ENCODE data around the gene SYT1.

Gene SYT1

DNA sequence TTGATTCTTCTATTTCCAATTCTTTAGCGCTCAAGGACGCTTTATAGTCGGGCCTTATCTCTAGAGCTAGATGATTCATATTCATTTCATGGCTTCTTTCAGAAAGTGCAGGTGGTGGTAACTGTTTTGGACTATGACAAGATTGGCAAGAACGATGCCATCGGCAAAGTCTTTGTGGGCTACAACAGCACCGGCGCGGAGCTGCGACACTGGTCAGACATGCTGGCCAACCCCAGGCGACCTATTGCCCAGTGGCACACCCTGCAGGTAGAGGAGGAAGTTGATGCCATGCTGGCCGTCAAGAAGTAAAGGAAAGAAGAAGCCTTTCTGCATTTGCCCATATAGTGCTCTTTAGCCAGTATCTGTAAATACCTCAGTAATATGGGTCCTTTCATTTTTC lies 584.2 kb downstream of the SYT1 start:
- no peak for DNase-seq (ENCODE audit: extremely low read depth, low read depth)

DNA sequence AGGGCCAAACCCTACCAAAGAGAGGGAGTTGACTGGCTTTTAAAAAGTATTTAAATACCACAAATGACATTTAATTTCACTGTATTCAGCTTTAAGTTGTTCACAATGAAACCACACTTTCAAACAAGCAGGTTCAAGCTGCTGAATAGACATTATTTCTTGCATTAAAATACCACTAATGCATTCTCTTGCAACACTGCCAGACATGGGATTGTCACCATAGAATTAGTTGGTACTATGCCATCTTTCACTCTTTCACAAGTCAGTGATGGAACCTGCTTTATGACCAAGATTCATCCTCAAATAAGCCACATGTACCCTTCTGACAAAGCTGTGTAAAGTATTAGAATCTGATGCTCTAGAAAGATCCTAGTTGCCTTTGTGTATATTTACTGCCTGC lies 586.8 kb downstream of the SYT1 start:
- TF ChIP-seq, protein P1, sequence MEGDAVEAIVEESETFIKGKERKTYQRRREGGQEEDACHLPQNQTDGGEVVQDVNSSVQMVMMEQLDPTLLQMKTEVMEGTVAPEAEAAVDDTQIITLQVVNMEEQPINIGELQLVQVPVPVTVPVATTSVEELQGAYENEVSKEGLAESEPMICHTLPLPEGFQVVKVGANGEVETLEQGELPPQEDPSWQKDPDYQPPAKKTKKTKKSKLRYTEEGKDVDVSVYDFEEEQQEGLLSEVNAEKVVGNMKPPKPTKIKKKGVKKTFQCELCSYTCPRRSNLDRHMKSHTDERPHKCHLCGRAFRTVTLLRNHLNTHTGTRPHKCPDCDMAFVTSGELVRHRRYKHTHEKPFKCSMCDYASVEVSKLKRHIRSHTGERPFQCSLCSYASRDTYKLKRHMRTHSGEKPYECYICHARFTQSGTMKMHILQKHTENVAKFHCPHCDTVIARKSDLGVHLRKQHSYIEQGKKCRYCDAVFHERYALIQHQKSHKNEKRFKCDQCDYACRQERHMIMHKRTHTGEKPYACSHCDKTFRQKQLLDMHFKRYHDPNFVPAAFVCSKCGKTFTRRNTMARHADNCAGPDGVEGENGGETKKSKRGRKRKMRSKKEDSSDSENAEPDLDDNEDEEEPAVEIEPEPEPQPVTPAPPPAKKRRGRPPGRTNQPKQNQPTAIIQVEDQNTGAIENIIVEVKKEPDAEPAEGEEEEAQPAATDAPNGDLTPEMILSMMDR (IDR thresholded peaks at IDR 0.05; ENCODE audit: low read depth, low read length), result no peak
- no peak for DNase-seq (ENCODE audit: extremely low read depth, low read depth)

More for the DNA sequence above, 584.2 kb downstream of the SYT1 start:
- TF ChIP-seq, protein P1 (IDR thresholded peaks at IDR 0.05; ENCODE audit: low read depth, low read length), result no peak

DNA sequence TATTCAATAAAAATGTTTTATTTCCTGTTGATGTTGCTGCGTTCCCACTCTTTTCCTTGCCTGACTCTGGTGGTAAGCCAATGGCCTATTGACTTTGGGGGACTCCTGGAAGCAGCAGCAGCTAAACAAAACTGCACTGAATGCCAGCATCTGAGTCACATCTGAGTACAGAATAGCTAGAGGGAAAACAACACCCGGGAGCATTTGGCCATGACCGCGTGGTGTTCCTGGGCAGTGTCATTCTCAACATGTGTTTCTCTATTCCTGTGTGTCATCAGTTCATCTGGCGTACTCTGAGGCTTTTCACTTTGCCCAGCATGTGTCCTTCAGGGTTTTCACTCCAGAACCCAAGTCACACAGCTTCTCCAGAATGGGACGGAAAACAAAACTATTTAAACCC lies 587.4 kb downstream of the SYT1 start:
- TF ChIP-seq, protein P1 (IDR thresholded peaks at IDR 0.05; ENCODE audit: low read depth, low read length), result no peak
- peak; percentile 67 for DNase-seq (ENCODE audit: extremely low read depth, low read depth)

DNA sequence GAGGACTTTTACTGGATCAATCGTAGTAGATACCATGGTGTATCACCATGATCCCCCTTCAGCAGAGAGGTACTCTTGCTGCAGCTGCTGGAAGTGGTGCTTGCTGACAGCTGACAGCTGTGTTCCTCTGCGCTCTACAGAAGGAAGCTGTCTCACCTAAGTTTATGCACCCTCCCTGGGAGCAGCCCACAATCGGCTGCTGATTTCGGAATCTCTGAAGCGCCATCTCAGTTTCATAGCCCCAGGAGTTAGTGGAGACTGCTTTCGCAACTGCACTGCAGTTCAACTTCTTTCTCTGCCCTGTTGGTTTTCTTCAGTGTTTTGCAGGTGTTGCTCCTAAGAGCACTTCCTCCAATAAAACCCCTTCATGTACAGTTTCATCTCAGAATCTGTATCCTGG lies 588.3 kb downstream of the SYT1 start:
- DNase-seq (ENCODE audit: extremely low read depth, low read depth), result no peak

DNA sequence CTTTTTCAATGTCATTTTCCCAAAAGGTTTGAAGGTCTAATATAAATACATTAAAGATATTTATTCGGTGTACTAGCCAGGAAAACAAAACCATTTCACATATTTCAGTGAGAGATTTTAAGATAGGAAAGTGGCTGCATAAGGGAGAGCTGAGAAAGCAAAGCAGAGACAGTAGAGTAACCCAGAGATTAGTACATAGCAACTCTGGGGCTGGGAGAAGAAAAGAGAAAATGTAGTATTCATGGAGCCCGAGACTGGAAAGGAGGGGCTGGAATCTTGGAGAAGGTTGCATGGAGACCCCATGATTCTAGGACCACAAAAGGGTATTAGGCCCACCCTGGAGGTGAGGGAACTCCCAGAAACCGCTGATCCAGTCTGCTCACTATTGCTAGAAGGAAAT lies 589.2 kb downstream of the SYT1 start:
- TF ChIP-seq, protein P1 (IDR thresholded peaks at IDR 0.05; ENCODE audit: low read depth, low read length), result no peak
- DNase-seq (ENCODE audit: extremely low read depth, low read depth), result no peak

More for the DNA sequence above, 588.3 kb downstream of the SYT1 start:
- TF ChIP-seq, protein P1 (IDR thresholded peaks at IDR 0.05; ENCODE audit: low read depth, low read length), result no peak

DNA sequence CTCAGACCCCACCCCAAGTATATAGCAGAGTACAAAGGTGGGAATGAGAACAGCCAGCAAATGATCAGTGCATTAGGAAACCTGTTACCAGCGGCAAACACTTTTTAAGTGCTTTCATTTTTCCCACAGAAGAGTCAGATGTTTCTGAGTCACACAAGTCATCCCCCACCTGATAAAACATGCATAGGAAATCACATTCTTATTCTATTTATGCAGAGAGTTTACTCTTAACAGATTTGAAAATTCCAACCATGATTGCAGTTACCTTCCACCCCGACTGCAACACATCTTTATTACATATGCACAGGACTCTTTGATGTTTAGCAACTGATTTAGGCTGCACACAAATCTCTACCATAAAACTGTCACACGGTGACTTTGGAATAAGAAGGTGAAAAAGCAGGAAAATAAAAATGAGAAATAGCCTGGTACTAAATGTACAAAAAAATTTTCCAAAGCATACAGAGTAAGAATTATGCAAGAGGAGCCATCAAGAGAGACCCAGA lies 589.8 kb downstream of the SYT1 start:
- no peak for DNase-seq (ENCODE audit: extremely low read depth, low read depth)
- TF ChIP-seq, protein P1 (IDR thresholded peaks at IDR 0.05; ENCODE audit: low read depth, low read length), result no peak

DNA sequence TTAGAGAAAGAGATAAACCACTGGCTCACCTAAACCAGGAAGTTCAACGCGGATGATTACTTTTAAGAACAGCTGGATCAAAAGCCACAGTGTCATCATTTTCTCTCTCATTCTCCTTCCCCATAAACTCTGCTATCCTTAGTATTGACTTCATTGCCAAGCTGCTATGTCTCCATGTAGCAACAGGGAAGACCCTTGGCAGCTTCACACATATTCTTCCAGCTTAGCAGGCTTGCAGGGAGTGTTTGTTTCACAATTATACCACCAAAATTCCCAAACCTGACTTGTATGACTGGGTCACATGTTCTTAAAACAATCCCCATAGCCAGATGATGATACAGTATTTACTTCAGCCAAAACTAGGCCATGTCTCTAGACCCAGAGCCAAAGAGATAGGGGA lies 590.7 kb downstream of the SYT1 start:
- TF ChIP-seq, protein P1 (IDR thresholded peaks at IDR 0.05; ENCODE audit: low read depth, low read length), result no peak

More for the DNA sequence above, 590.7 kb downstream of the SYT1 start:
- DNase-seq (ENCODE audit: extremely low read depth, low read depth), result no peak

Measured in AG09319 (cell line).